ENCODE data around the gene SLC35F4.

SLC35F4 gene

DNA sequence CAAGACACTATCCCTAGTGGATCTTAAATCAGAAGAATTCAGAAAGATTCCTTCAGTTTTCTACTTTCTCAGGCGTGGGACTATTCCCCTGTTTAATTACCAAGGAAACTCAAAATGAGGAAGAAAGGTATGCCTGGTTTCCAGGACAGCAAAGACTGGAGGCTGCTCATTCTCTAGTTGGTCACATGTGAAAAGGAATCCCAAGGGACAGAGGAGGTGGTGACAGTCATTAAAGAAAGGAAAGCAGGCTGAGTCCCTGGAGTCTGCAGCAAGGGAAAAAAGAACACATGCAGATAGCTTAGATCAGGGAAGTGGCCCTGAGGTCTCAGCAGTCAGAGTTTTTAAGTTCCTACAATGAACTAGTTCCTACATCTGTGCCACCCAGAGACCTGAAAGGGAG, 206.8 kb downstream of the SLC35F4 start:
- no peaks in the 10 kb centered on the region for H3K27me3 ChIP-seq (ENCODE audit: control insufficient read depth in 2 of 2, insufficient read depth in 2 of 2, low read length in 2 of 2)
- no peaks in the 10 kb centered on the region for H3K36me3 ChIP-seq (ENCODE audit: control insufficient read depth in 2 of 2, insufficient read depth in 2 of 2, low read length in 2 of 2)
- no peaks in the 10 kb centered on the region for H3K4me1 ChIP-seq (ENCODE audit: control insufficient read depth in 2 of 2, insufficient read depth in 2 of 2, low read length in 2 of 2)
- H3K27ac ChIP-seq (ENCODE audit: low read depth in 2 of 2, low read length in 2 of 2) = no peak overlapping the region
- no peak overlapping the region for H3K9ac ChIP-seq (ENCODE audit: low read depth in 1 of 2, low read length in 2 of 2)
- peaks cover 0 to 4% of the 10 kb centered on the region in 2 donors for H3K9me3 ChIP-seq (ENCODE audit: control insufficient read depth in 2 of 2, low read length in 2 of 2)
- H3K4me3 ChIP-seq (ENCODE audit: low read length in 2 of 2) = no peak overlapping the region

GRCh38 chr14:57657487-57657886, 208.4 kb downstream of the SLC35F4 start:
- no peaks in the 10 kb centered on the region for H3K27me3 ChIP-seq (ENCODE audit: control insufficient read depth in 2 of 2, insufficient read depth in 2 of 2, low read length in 2 of 2)
- H3K9ac ChIP-seq (ENCODE audit: low read depth in 1 of 2, low read length in 2 of 2) = no peak overlapping the region
- no peaks in the 10 kb centered on the region for H3K4me1 ChIP-seq (ENCODE audit: control insufficient read depth in 2 of 2, insufficient read depth in 2 of 2, low read length in 2 of 2)
- H3K27ac ChIP-seq (ENCODE audit: low read depth in 2 of 2, low read length in 2 of 2) = no peak overlapping the region
- no peaks in the 10 kb centered on the region for H3K36me3 ChIP-seq (ENCODE audit: control insufficient read depth in 2 of 2, insufficient read depth in 2 of 2, low read length in 2 of 2)
- H3K4me3 ChIP-seq (ENCODE audit: low read length in 2 of 2) = no peak overlapping the region
- H3K9me3 ChIP-seq (ENCODE audit: control insufficient read depth in 2 of 2, low read length in 2 of 2) = peaks cover 0 to 2% of the 10 kb centered on the region in 2 donors

DNA sequence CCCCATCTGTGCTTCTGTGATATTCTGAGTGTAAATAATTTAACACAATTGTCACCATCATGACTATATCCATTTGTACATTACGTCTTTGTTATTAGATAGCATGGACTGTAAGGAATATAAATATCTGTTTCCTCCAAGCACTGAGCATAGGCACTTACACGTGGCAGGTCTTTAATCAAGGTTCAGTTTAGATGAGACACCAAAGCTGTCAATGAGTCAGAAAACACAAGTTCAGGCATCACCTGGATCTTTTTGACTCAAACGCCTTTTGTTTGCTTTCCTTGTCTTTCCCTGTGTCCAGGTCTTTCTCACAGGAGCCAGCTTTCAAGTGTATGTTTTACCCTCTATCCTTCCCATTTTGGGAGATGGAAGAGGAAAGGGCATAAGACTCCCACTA, 209.0 kb downstream of the SLC35F4 start:
- Histone ChIP-seq H3K9me3 (ENCODE audit: control insufficient read depth in 2 of 2, low read length in 2 of 2) (no peaks in the 10 kb centered on the region), H3K4me3 (ENCODE audit: low read length in 2 of 2) (no peak overlapping the region), H3K4me1 (ENCODE audit: control insufficient read depth in 2 of 2, insufficient read depth in 2 of 2, low read length in 2 of 2) (no peaks in the 10 kb centered on the region), H3K27me3 (ENCODE audit: control insufficient read depth in 2 of 2, insufficient read depth in 2 of 2, low read length in 2 of 2) (no peaks in the 10 kb centered on the region), H3K9ac (ENCODE audit: low read depth in 1 of 2, low read length in 2 of 2) (no peak overlapping the region), H3K36me3 (ENCODE audit: control insufficient read depth in 2 of 2, insufficient read depth in 2 of 2, low read length in 2 of 2) (no peaks in the 10 kb centered on the region), H3K27ac (ENCODE audit: low read depth in 2 of 2, low read length in 2 of 2) (no peak overlapping the region)

GRCh38 chr14:57652769-57653168, 213.1 kb downstream of the SLC35F4 start:
- H3K4me1 ChIP-seq (ENCODE audit: control insufficient read depth in 2 of 2, insufficient read depth in 2 of 2, low read length in 2 of 2) = no peaks in the 10 kb centered on the region
- no peaks in the 10 kb centered on the region for H3K9me3 ChIP-seq (ENCODE audit: control insufficient read depth in 2 of 2, low read length in 2 of 2)
- H3K4me3 ChIP-seq (ENCODE audit: low read length in 2 of 2) = no peak overlapping the region
- H3K36me3 ChIP-seq (ENCODE audit: control insufficient read depth in 2 of 2, insufficient read depth in 2 of 2, low read length in 2 of 2) = no peaks in the 10 kb centered on the region
- no peaks in the 10 kb centered on the region for H3K27me3 ChIP-seq (ENCODE audit: control insufficient read depth in 2 of 2, insufficient read depth in 2 of 2, low read length in 2 of 2)
- no peak overlapping the region for H3K9ac ChIP-seq (ENCODE audit: low read depth in 1 of 2, low read length in 2 of 2)
- H3K27ac ChIP-seq (ENCODE audit: low read depth in 2 of 2, low read length in 2 of 2) = no peak overlapping the region

DNA sequence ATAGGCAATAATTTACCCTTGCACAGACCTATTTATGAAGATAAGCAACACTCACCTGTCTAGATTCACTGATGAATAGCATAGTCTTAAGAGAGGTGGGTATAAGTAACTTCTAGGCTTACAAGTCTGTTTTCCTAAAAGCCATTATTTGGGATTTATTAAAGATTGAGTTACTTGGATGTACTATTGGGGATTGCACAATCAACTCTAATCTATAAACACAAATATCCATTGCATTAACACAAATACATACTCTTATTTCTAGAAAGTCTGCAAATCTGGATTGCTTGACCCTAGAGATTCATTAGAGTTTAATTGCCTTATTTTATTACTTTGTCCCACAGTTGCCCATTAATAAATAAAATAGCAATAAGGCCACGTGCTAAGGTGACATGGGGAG, 224.1 kb downstream of the SLC35F4 start:
- Histone ChIP-seq H3K4me3 (ENCODE audit: low read length in 2 of 2) (no peak overlapping the region), H3K9me3 (ENCODE audit: control insufficient read depth in 2 of 2, low read length in 2 of 2) (no peaks in the 10 kb centered on the region), H3K4me1 (ENCODE audit: control insufficient read depth in 2 of 2, insufficient read depth in 2 of 2, low read length in 2 of 2) (no peaks in the 10 kb centered on the region), H3K27ac (ENCODE audit: low read depth in 2 of 2, low read length in 2 of 2) (no peak overlapping the region), H3K27me3 (ENCODE audit: control insufficient read depth in 2 of 2, insufficient read depth in 2 of 2, low read length in 2 of 2) (no peaks in the 10 kb centered on the region), H3K36me3 (ENCODE audit: control insufficient read depth in 2 of 2, insufficient read depth in 2 of 2, low read length in 2 of 2) (no peaks in the 10 kb centered on the region), H3K9ac (ENCODE audit: low read depth in 1 of 2, low read length in 2 of 2) (no peak overlapping the region)

DNA sequence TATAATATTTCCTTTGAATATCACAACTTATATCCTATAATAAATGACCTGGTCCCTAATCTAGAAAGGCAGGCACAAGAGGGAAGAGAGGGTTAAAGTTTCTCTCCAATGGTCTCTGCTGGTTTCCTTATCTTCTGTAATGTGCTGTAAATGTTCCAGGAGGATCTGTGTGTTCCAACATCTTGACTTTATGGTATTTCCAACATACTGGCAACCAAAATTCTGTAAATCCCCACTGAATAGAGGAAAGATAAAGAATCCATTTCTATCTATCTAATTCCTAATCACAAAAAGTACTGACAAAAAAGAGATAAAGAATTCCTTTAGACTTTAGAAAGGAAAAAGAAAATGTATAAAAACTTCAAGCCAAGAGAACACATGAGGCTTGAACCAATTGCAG, 225.9 kb downstream of the SLC35F4 start:
- H3K4me3 ChIP-seq (ENCODE audit: low read length in 2 of 2) = no peak overlapping the region
- H3K9ac ChIP-seq (ENCODE audit: low read depth in 1 of 2, low read length in 2 of 2) = no peak overlapping the region
- H3K27ac ChIP-seq (ENCODE audit: low read depth in 2 of 2, low read length in 2 of 2) = no peak overlapping the region
- H3K27me3 ChIP-seq (ENCODE audit: control insufficient read depth in 2 of 2, insufficient read depth in 2 of 2, low read length in 2 of 2) = no peaks in the 10 kb centered on the region
- no peaks in the 10 kb centered on the region for H3K36me3 ChIP-seq (ENCODE audit: control insufficient read depth in 2 of 2, insufficient read depth in 2 of 2, low read length in 2 of 2)
- H3K9me3 ChIP-seq (ENCODE audit: control insufficient read depth in 2 of 2, low read length in 2 of 2) = no peaks in the 10 kb centered on the region
- H3K4me1 ChIP-seq (ENCODE audit: control insufficient read depth in 2 of 2, insufficient read depth in 2 of 2, low read length in 2 of 2) = no peaks in the 10 kb centered on the region

DNA sequence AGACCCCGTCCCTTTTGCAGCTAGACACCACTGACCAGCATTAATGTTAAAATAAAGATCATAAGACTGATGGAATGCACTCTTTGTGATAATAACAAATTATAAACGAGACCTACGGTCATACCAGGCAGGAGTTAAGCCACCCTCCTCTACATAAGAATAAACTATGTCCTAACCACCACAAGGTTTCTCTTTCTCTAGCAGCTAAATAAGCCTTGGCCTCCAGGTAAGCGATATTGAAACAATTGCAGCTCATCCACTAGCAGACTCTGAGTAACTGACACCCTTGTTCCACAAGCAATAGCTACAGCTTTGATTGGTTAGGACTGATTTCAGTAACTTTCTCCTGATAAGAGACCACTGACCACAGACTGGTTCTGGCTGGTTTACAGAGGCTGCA, 228.0 kb downstream of the SLC35F4 start:
- Histone ChIP-seq H3K4me1 (ENCODE audit: control insufficient read depth in 2 of 2, insufficient read depth in 2 of 2, low read length in 2 of 2) (no peaks in the 10 kb centered on the region), H3K9me3 (ENCODE audit: control insufficient read depth in 2 of 2, low read length in 2 of 2) (no peaks in the 10 kb centered on the region), H3K27ac (ENCODE audit: low read depth in 2 of 2, low read length in 2 of 2) (no peak overlapping the region), H3K36me3 (ENCODE audit: control insufficient read depth in 2 of 2, insufficient read depth in 2 of 2, low read length in 2 of 2) (no peaks in the 10 kb centered on the region), H3K9ac (ENCODE audit: low read depth in 1 of 2, low read length in 2 of 2) (no peak overlapping the region), H3K4me3 (ENCODE audit: low read length in 2 of 2) (no peak overlapping the region), H3K27me3 (ENCODE audit: control insufficient read depth in 2 of 2, insufficient read depth in 2 of 2, low read length in 2 of 2) (no peaks in the 10 kb centered on the region)

- no peaks in the 10 kb centered on the region for H3K9me3 ChIP-seq (ENCODE audit: control insufficient read depth in 2 of 2, low read length in 2 of 2)
- no peaks in the 10 kb centered on the region for H3K36me3 ChIP-seq (ENCODE audit: control insufficient read depth in 2 of 2, insufficient read depth in 2 of 2, low read length in 2 of 2)
- no peaks in the 10 kb centered on the region for H3K4me1 ChIP-seq (ENCODE audit: control insufficient read depth in 2 of 2, insufficient read depth in 2 of 2, low read length in 2 of 2)
- no peak overlapping the region for H3K9ac ChIP-seq (ENCODE audit: low read depth in 1 of 2, low read length in 2 of 2)
- H3K4me3 ChIP-seq (ENCODE audit: low read length in 2 of 2) = no peak overlapping the region
- no peaks in the 10 kb centered on the region for H3K27me3 ChIP-seq (ENCODE audit: control insufficient read depth in 2 of 2, insufficient read depth in 2 of 2, low read length in 2 of 2)
- H3K27ac ChIP-seq (ENCODE audit: low read depth in 2 of 2, low read length in 2 of 2) = no peak overlapping the region
Measured at GRCh38 chr14:57634335-57634734, 231.6 kb downstream of the SLC35F4 start.

GRCh38 chr14:57632649-57633048, 233.2 kb downstream of the SLC35F4 start:
- H3K27me3 ChIP-seq (ENCODE audit: control insufficient read depth in 2 of 2, insufficient read depth in 2 of 2, low read length in 2 of 2) = no peaks in the 10 kb centered on the region
- no peak overlapping the region for H3K9ac ChIP-seq (ENCODE audit: low read depth in 1 of 2, low read length in 2 of 2)
- no peak overlapping the region for H3K27ac ChIP-seq (ENCODE audit: low read depth in 2 of 2, low read length in 2 of 2)

GRCh38 chr14:57617510-57617909, 248.4 kb downstream of the SLC35F4 start:
- H3K9ac ChIP-seq (ENCODE audit: low read depth in 1 of 2, low read length in 2 of 2) = no peak overlapping the region
- H3K36me3 ChIP-seq (ENCODE audit: control insufficient read depth in 2 of 2, insufficient read depth in 2 of 2, low read length in 2 of 2) = no peaks in the 10 kb centered on the region
- H3K27ac ChIP-seq (ENCODE audit: low read depth in 2 of 2, low read length in 2 of 2) = no peak overlapping the region
- H3K9me3 ChIP-seq (ENCODE audit: control insufficient read depth in 2 of 2, low read length in 2 of 2) = no peaks in the 10 kb centered on the region
- no peaks in the 10 kb centered on the region for H3K27me3 ChIP-seq (ENCODE audit: control insufficient read depth in 2 of 2, insufficient read depth in 2 of 2, low read length in 2 of 2)
- no peaks in the 10 kb centered on the region for H3K4me1 ChIP-seq (ENCODE audit: control insufficient read depth in 2 of 2, insufficient read depth in 2 of 2, low read length in 2 of 2)
- H3K4me3 ChIP-seq (ENCODE audit: low read length in 2 of 2) = no peak overlapping the region

More at GRCh38 chr14:57632649-57633048, 233.2 kb downstream of the SLC35F4 start:
- H3K36me3 ChIP-seq (ENCODE audit: control insufficient read depth in 2 of 2, insufficient read depth in 2 of 2, low read length in 2 of 2) = no peaks in the 10 kb centered on the region
- H3K9me3 ChIP-seq (ENCODE audit: control insufficient read depth in 2 of 2, low read length in 2 of 2) = no peaks in the 10 kb centered on the region
- no peak overlapping the region for H3K4me3 ChIP-seq (ENCODE audit: low read length in 2 of 2)
- no peaks in the 10 kb centered on the region for H3K4me1 ChIP-seq (ENCODE audit: control insufficient read depth in 2 of 2, insufficient read depth in 2 of 2, low read length in 2 of 2)

GRCh38 chr14:57612946-57613345, 252.9 kb downstream of the SLC35F4 start:
- no peaks in the 10 kb centered on the region for H3K9me3 ChIP-seq (ENCODE audit: control insufficient read depth in 2 of 2, low read length in 2 of 2)
- no peak overlapping the region for H3K27ac ChIP-seq (ENCODE audit: low read depth in 2 of 2, low read length in 2 of 2)
- no peak overlapping the region for H3K9ac ChIP-seq (ENCODE audit: low read depth in 1 of 2, low read length in 2 of 2)
- no peak overlapping the region for H3K4me3 ChIP-seq (ENCODE audit: low read length in 2 of 2)
- H3K4me1 ChIP-seq (ENCODE audit: control insufficient read depth in 2 of 2, insufficient read depth in 2 of 2, low read length in 2 of 2) = no peaks in the 10 kb centered on the region
- H3K36me3 ChIP-seq (ENCODE audit: control insufficient read depth in 2 of 2, insufficient read depth in 2 of 2, low read length in 2 of 2) = no peaks in the 10 kb centered on the region
- H3K27me3 ChIP-seq (ENCODE audit: control insufficient read depth in 2 of 2, insufficient read depth in 2 of 2, low read length in 2 of 2) = no peaks in the 10 kb centered on the region
